OCI-LY7 (cell line): ENCODE measurements around the gene MAPRE3.

Source experiments
- EZH2phosphoT487 ChIP-seq: fragments of 200-600 bp; sonication (generic); IDR thresholded peaks from 2 replicates; pipeline ENCODE4 v1.6.1; 2018; ENCODE audit warnings: low read depth, borderline replicate concordance, mild to moderate bottlenecking, mixed run types, antibody characterized with exemption, low read length, moderate library complexity, mixed read lengths
- TF ChIP-seq, protein P1 (sequence below): fragments of 200-600 bp; sonication (generic); conservative IDR thresholded peaks from 2 replicates; pipeline ENCODE4 v1.5.1; 2014; ENCODE audit warnings: mild to moderate bottlenecking, antibody characterized with exemption, low read length, moderate library complexity, mixed read lengths

DNA sequence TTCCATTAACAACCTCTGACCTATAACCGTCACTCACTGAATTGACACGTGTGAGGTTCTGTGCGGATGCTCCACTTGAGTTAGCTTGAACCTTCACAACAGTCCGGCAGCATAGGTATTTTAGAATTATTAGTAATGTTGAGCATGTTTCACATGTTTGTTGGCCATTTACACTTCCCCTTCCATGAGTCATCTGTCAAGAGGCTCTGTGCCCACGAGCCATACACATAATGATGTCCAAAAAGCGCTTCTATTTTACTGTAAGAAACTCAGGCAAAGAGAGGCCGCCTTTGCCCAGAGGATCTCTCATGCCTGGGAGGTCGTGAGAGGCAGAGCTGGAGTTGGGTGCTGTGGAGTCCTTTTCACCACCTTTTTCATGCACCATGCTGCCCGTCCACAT is 33.4 kb downstream of the MAPRE3 start:
- TF ChIP-seq, protein P1, sequence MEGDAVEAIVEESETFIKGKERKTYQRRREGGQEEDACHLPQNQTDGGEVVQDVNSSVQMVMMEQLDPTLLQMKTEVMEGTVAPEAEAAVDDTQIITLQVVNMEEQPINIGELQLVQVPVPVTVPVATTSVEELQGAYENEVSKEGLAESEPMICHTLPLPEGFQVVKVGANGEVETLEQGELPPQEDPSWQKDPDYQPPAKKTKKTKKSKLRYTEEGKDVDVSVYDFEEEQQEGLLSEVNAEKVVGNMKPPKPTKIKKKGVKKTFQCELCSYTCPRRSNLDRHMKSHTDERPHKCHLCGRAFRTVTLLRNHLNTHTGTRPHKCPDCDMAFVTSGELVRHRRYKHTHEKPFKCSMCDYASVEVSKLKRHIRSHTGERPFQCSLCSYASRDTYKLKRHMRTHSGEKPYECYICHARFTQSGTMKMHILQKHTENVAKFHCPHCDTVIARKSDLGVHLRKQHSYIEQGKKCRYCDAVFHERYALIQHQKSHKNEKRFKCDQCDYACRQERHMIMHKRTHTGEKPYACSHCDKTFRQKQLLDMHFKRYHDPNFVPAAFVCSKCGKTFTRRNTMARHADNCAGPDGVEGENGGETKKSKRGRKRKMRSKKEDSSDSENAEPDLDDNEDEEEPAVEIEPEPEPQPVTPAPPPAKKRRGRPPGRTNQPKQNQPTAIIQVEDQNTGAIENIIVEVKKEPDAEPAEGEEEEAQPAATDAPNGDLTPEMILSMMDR: no peak
- no peak for TF ChIP-seq EZH2phosphoT487
